Liver (tissue), 9 donors: ENCODE measurements around the gene TMEM187. TPM values are rescaled to one million over a fixed set of nuclear protein-coding genes. Genes with fewer than 3 reads are reported as not detected.

Experiments
- DNase-seq: peaks from one replicate; pipeline ENCODE4 v3.0.0-alpha.2; 2017; ENCODE audit warnings: low spot score
- H3K27ac ChIP-seq, 2 donors: one replicate each; pipeline ENCODE4 v1.7.0; 2013; ENCODE audit warnings: inconsistent platforms in 2 of 2, low read length in 2 of 2, control low read depth in 1 of 2, low read depth in 1 of 2, mild to moderate bottlenecking in 1 of 2
- H3K27me3 ChIP-seq, 4 donors: one replicate each; pipeline versions ENCODE4 v1.6.1 to v1.7.0; 2013; ENCODE audit warnings: low read length in 3 of 4, inconsistent platforms in 1 of 4, mild to moderate bottlenecking in 1 of 4, moderate library complexity in 1 of 4; ENCODE audit not compliant: control insufficient read depth in 4 of 4, insufficient read depth in 4 of 4
- H3K36me3 ChIP-seq, 4 donors: one replicate each; pipeline versions ENCODE4 v1.6.1 to v1.7.0; 2013; ENCODE audit warnings: low read length in 3 of 4, mild to moderate bottlenecking in 3 of 4, low read depth in 1 of 4, moderate library complexity in 1 of 4; ENCODE audit not compliant: control insufficient read depth in 4 of 4, insufficient read depth in 3 of 4
- H3K4me1 ChIP-seq, 4 donors: one replicate each; pipeline versions ENCODE4 v1.6.1 to v1.7.0; 2013; ENCODE audit warnings: low read length in 3 of 4, mild to moderate bottlenecking in 3 of 4, moderate library complexity in 1 of 4; ENCODE audit not compliant: control insufficient read depth in 4 of 4, insufficient read depth in 4 of 4
- H3K4me3 ChIP-seq, 3 donors: one replicate each; pipeline versions ENCODE4 v1.6.1 to v1.7.0; 2013; ENCODE audit warnings: low read length in 3 of 3, control low read depth in 1 of 3, low read depth in 1 of 3, mild to moderate bottlenecking in 1 of 3
- H3K9ac ChIP-seq, 2 donors: one replicate each; pipeline ENCODE4 v1.7.0; 2013; ENCODE audit warnings: low read length in 2 of 2, mild to moderate bottlenecking in 2 of 2, moderate library complexity in 2 of 2, control low read depth in 1 of 2, low read depth in 1 of 2
- H3K9me3 ChIP-seq, 4 donors: one replicate each; pipeline versions ENCODE4 v1.6.1 to v1.7.0; 2013; ENCODE audit warnings: low read length in 3 of 4; ENCODE audit not compliant: control insufficient read depth in 4 of 4
- EGR1 ChIP-seq, 2 donors: IDR thresholded peaks; 2 replicates each; pipeline ENCODE4 v1.6.1; 2016 to 2018; ENCODE audit warnings: antibody characterized with exemption in 2 of 2, low read depth in 2 of 2
- FOXA1 ChIP-seq: IDR thresholded peaks from 2 replicates; pipeline ENCODE4 v1.6.1; 2016; ENCODE audit warnings: antibody characterized with exemption
- HNF4G ChIP-seq: IDR thresholded peaks from 2 replicates; pipeline ENCODE4 v1.6.1; 2016; ENCODE audit warnings: antibody characterized with exemption
- JUND ChIP-seq, 2 donors: IDR thresholded peaks; 2 replicates each; pipeline ENCODE4 v1.6.1; 2016; ENCODE audit warnings: antibody characterized with exemption in 2 of 2
- MAX ChIP-seq: IDR thresholded peaks from 2 replicates; pipeline ENCODE4 v1.6.1; 2016; ENCODE audit warnings: antibody characterized with exemption
- NR2F2 ChIP-seq: IDR thresholded peaks from 2 replicates; pipeline ENCODE4 v1.6.1; 2016; ENCODE audit warnings: antibody characterized with exemption
- RAD21 ChIP-seq, 2 donors: IDR thresholded peaks; 2 replicates each; pipeline ENCODE4 v1.6.1; 2016; ENCODE audit warnings: antibody characterized with exemption in 2 of 2, mild to moderate bottlenecking in 2 of 2
- RXRA ChIP-seq, 2 donors: IDR thresholded peaks; 2 replicates each; pipeline ENCODE4 v1.6.1; 2017 to 2018; ENCODE audit warnings: antibody characterized with exemption in 2 of 2, mild to moderate bottlenecking in 1 of 2
- SP1 ChIP-seq: IDR thresholded peaks from 2 replicates; pipeline ENCODE4 v1.6.1; 2018; ENCODE audit warnings: antibody characterized with exemption, mild to moderate bottlenecking
- TAF1 ChIP-seq: conservative IDR thresholded peaks from 2 replicates; pipeline ENCODE4 v1.6.1; 2016; ENCODE audit warnings: antibody characterized with exemption, mild to moderate bottlenecking
- YY1 ChIP-seq: IDR thresholded peaks from 2 replicates; pipeline ENCODE4 v1.6.1; 2016; ENCODE audit warnings: antibody characterized with exemption, mild to moderate bottlenecking
- ZBTB33 ChIP-seq: IDR thresholded peaks from 2 replicates; pipeline ENCODE4 v1.6.1; 2016; ENCODE audit warnings: antibody characterized with exemption
- WGBS: extraction: QIAGEN DNeasy Blood & Tissue Kit; methylation state at CpG from one replicate; pipeline ENCODE4 v1.1.7; 2013; 5-methylcytosine and 5-hydroxymethylcytosine counted together
- polyA plus RNA-seq, 2 donors: library from polyadenylated mRNA; stranded (reverse) in 1 of 2; unstranded in 1 of 2; fragments of 200-250 nt in 1 of 2; fragments of >200 nt in 1 of 2; fragmentation: Nextera tagmentation in 1 of 2; extraction: Ambion mirVana in 1 of 2; gene quantifications; one replicate each; pipeline versions ENCODE4 v1.2.1 to v1.2.3, GENCODE V29; 2013 to 2015
- total RNA-seq, 2 donors: library from RNA; depleted of rRNA; stranded (reverse); fragments of >200 nt; gene quantifications; one replicate each; pipeline ENCODE4 v1.2.3, GENCODE V29; 2014
- TF ChIP-seq, protein P1 (sequence below): fragments of 150-350 bp; IDR thresholded peaks from 2 replicates; pipeline ENCODE4 v1.5.1; 2017; ENCODE audit warnings: improper control_type of control experiment, low read depth, low read length; ENCODE audit not compliant: missing input control
- TF ChIP-seq, protein P2 (sequence below): IDR thresholded peaks from 2 replicates; pipeline ENCODE4 v1.6.1; 2016; ENCODE audit warnings: antibody characterized with exemption
- donor health status: healthy.
- donor health status: healthy.
- donor health status: healthy.
- donor health status: healthy.
- donor health status: healthy.

Gene TMEM187
- total and polyA plus RNA-seq, 4 donors = 2.9 to 5.8 (median 4.1) TPM

- TF ChIP-seq, protein P1, sequence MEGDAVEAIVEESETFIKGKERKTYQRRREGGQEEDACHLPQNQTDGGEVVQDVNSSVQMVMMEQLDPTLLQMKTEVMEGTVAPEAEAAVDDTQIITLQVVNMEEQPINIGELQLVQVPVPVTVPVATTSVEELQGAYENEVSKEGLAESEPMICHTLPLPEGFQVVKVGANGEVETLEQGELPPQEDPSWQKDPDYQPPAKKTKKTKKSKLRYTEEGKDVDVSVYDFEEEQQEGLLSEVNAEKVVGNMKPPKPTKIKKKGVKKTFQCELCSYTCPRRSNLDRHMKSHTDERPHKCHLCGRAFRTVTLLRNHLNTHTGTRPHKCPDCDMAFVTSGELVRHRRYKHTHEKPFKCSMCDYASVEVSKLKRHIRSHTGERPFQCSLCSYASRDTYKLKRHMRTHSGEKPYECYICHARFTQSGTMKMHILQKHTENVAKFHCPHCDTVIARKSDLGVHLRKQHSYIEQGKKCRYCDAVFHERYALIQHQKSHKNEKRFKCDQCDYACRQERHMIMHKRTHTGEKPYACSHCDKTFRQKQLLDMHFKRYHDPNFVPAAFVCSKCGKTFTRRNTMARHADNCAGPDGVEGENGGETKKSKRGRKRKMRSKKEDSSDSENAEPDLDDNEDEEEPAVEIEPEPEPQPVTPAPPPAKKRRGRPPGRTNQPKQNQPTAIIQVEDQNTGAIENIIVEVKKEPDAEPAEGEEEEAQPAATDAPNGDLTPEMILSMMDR = no peak
- TF ChIP-seq MAX = no peak
- TF ChIP-seq ZBTB33 = no peak
- no peak for TF ChIP-seq FOXA1
Measured at GRCh38 chrX:154021131-154021611, 48.6 kb downstream of the TMEM187 start (continued).

- Histone ChIP-seq H3K9me3 (no peaks in the 10 kb centered on the region), H3K27me3 (no peaks in the 10 kb centered on the region), H3K4me3 (no peak overlapping the region), H3K4me1 (peaks cover 2 to 24% (median 11%) of the 10 kb centered on the region in 4 donors), H3K36me3 (peaks cover 0 to 3% (median under 1%) of the 10 kb centered on the region in 4 donors), H3K27ac (no peak overlapping the region), H3K9ac (no peak overlapping the region)
- 94% methylated on average over 5 of the region's 5 CpGs for whole genome bisulfite sequencing
- TF ChIP-seq, protein P2, sequence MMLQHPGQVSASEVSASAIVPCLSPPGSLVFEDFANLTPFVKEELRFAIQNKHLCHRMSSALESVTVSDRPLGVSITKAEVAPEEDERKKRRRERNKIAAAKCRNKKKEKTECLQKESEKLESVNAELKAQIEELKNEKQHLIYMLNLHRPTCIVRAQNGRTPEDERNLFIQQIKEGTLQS = no peak
- no peak for TF ChIP-seq EGR1 (IDR thresholded peaks at IDR 0.05; ENCODE audit: low read depth in 2 of 2)
- no peak for TF ChIP-seq YY1
- no peak for TF ChIP-seq ZBTB33
- TF ChIP-seq HNF4G = no peak
- no peak for TF ChIP-seq RXRA (IDR thresholded peaks at IDR 0.05)
- TF ChIP-seq, protein P1 = no peak
- no peak for TF ChIP-seq RAD21 (IDR thresholded peaks at IDR 0.05)
- TF ChIP-seq MAX = no peak
- no peak for TF ChIP-seq NR2F2
- TF ChIP-seq JUND (IDR thresholded peaks at IDR 0.05) = no peak
- no peak for TF ChIP-seq TAF1
- no peak for TF ChIP-seq SP1
- no peak for DNase-seq
Measured at GRCh38 chrX:154022108-154022507, 49.6 kb downstream of the TMEM187 start.
